Measurements from ENCODE around the gene NUP210L.
A peak's percentile ranks its signal among the peaks of the same experiment; 100 is the strongest.

NUP210L gene

GRCh38 chr1:153953859-153954365 lies 201.0 kb downstream of the NUP210L start:
- Histone ChIP-seq H3K4me1 (ENCODE audit: control insufficient read depth, insufficient read depth, low read depth, low read length) (peaks cover 15% of the 10 kb centered on the region), H2BK15ac (ENCODE audit: low read depth, poor library complexity, severe bottlenecking) (no peak overlapping the region), H3K4me2 (ENCODE audit: low read length, poor library complexity, severe bottlenecking) (no peak overlapping the region), H3K27me3 (ENCODE audit: control insufficient read depth in 1 of 2, insufficient read depth in 1 of 2, low read length in 2 of 2) (no peaks in the 10 kb centered on the region), H3K14ac (ENCODE audit: low read length in 2 of 2) (no peak overlapping the region), H4K91ac (ENCODE audit: low read length) (no peak overlapping the region), H2BK12ac (ENCODE audit: low read length in 2 of 2) (no peak overlapping the region), H3K79me1 (replicated peaks; ENCODE audit: low read length, poor library complexity, severe bottlenecking) (peaks cover 30% of the 10 kb centered on the region), H3K36me3 (ENCODE audit: control insufficient read depth in 1 of 2, insufficient read depth in 2 of 2, low read depth in 1 of 2, low read length in 2 of 2) (peaks cover 44 to 54% of the 10 kb centered on the region in 2 experiments), H3K18ac (ENCODE audit: low read depth in 1 of 2, low read length in 2 of 2) (no peak overlapping the region), H3K23ac (ENCODE audit: low read length in 2 of 2) (no peak overlapping the region), H2BK5ac (ENCODE audit: low read depth, low read length, poor library complexity, severe bottlenecking) (no peak overlapping the region), H4K8ac (ENCODE audit: low read length) (no peak overlapping the region), H3K4me3 (ENCODE audit: insufficient read depth in 1 of 2, low read depth in 1 of 2, low read length in 2 of 2) (no peak overlapping the region), H3K27ac (ENCODE audit: low read length, poor library complexity, severe bottlenecking) (no peak overlapping the region), H2AFZ (ENCODE audit: low read depth, low read length) (no peak overlapping the region), H3K9ac (ENCODE audit: low read length) (no peak overlapping the region), H3K4ac (ENCODE audit: low read depth in 1 of 2, low read length in 2 of 2) (no peak overlapping the region), H2AK5ac (ENCODE audit: low read length, severe bottlenecking) (no peak overlapping the region), H3K9me3 (ENCODE audit: control insufficient read depth, low read length) (no peaks in the 10 kb centered on the region), H2BK120ac (ENCODE audit: low read depth, low read length) (no peak overlapping the region)
- 100% methylated on average over 4 of the region's 4 CpGs for WGBS
- DNase-seq: no peak

GRCh38 chr1:153951801-153952200 lies 203.1 kb downstream of the NUP210L start:
- peaks cover 13% of the 10 kb centered on the region for H3K4me1 ChIP-seq (ENCODE audit: control insufficient read depth, insufficient read depth, low read depth, low read length)
- H2BK120ac ChIP-seq (ENCODE audit: low read depth, low read length): no peak overlapping the region
- H2BK5ac ChIP-seq (ENCODE audit: low read depth, low read length, poor library complexity, severe bottlenecking): no peak overlapping the region
- DNase-seq: no peak
- no peak overlapping the region for H3K4ac ChIP-seq (ENCODE audit: low read depth in 1 of 2, low read length in 2 of 2)
- H3K27me3 ChIP-seq (ENCODE audit: control insufficient read depth in 1 of 2, insufficient read depth in 1 of 2, low read length in 2 of 2): no peaks in the 10 kb centered on the region
- no peak overlapping the region for H2AFZ ChIP-seq (ENCODE audit: low read depth, low read length)
- no peak overlapping the region for H2BK15ac ChIP-seq (ENCODE audit: low read depth, poor library complexity, severe bottlenecking)
- H4K91ac ChIP-seq (ENCODE audit: low read length): no peak overlapping the region
- WGBS: 100% methylated on average over 2 of the region's 2 CpGs
- H3K27ac ChIP-seq (ENCODE audit: low read length, poor library complexity, severe bottlenecking): no peak overlapping the region
- no peaks in the 10 kb centered on the region for H3K9me3 ChIP-seq (ENCODE audit: control insufficient read depth, low read length)
- no peak overlapping the region for H3K23ac ChIP-seq (ENCODE audit: low read length in 2 of 2)
- no peak overlapping the region for H4K8ac ChIP-seq (ENCODE audit: low read length)
- no peak overlapping the region for H3K9ac ChIP-seq (ENCODE audit: low read length)
- H2BK12ac ChIP-seq (ENCODE audit: low read length in 2 of 2): no peak overlapping the region
- H3K79me1 ChIP-seq (replicated peaks; ENCODE audit: low read length, poor library complexity, severe bottlenecking): peaks cover 34% of the 10 kb centered on the region
- peaks cover 64 to 72% of the 10 kb centered on the region in 2 experiments for H3K36me3 ChIP-seq (ENCODE audit: control insufficient read depth in 1 of 2, insufficient read depth in 2 of 2, low read depth in 1 of 2, low read length in 2 of 2)
- no peak overlapping the region for H3K4me3 ChIP-seq (ENCODE audit: insufficient read depth in 1 of 2, low read depth in 1 of 2, low read length in 2 of 2)
- no peak overlapping the region for H3K14ac ChIP-seq (ENCODE audit: low read length in 2 of 2)
- H2AK5ac ChIP-seq (ENCODE audit: low read length, severe bottlenecking): no peak overlapping the region
- H3K4me2 ChIP-seq (ENCODE audit: low read length, poor library complexity, severe bottlenecking): no peak overlapping the region
- no peak overlapping the region for H3K18ac ChIP-seq (ENCODE audit: low read depth in 1 of 2, low read length in 2 of 2)

- no peak overlapping the region for H3K4me3 ChIP-seq (ENCODE audit: insufficient read depth in 1 of 2, low read depth in 1 of 2, low read length in 2 of 2)
- no peaks in the 10 kb centered on the region for H3K27me3 ChIP-seq (ENCODE audit: control insufficient read depth in 1 of 2, insufficient read depth in 1 of 2, low read length in 2 of 2)
- H2AK5ac ChIP-seq (ENCODE audit: low read length, severe bottlenecking): no peak overlapping the region
- H3K23ac ChIP-seq (ENCODE audit: low read length in 2 of 2): no peak overlapping the region
- no peak overlapping the region for H2BK5ac ChIP-seq (ENCODE audit: low read depth, low read length, poor library complexity, severe bottlenecking)
- no peak overlapping the region for H2BK120ac ChIP-seq (ENCODE audit: low read depth, low read length)
- peaks cover 9% of the 10 kb centered on the region for H3K4me1 ChIP-seq (ENCODE audit: control insufficient read depth, insufficient read depth, low read depth, low read length)
- no peak overlapping the region for H2BK15ac ChIP-seq (ENCODE audit: low read depth, poor library complexity, severe bottlenecking)
- 98% methylated on average over 11 of the region's 11 CpGs for WGBS
- peaks cover 34% of the 10 kb centered on the region for H3K79me1 ChIP-seq (replicated peaks; ENCODE audit: low read length, poor library complexity, severe bottlenecking)
- no peak overlapping the region for H4K91ac ChIP-seq (ENCODE audit: low read length)
- no peak overlapping the region for H2BK12ac ChIP-seq (ENCODE audit: low read length in 2 of 2)
- no peaks in the 10 kb centered on the region for H3K9me3 ChIP-seq (ENCODE audit: control insufficient read depth, low read length)
- H3K9ac ChIP-seq (ENCODE audit: low read length): no peak overlapping the region
- H2AFZ ChIP-seq (ENCODE audit: low read depth, low read length): no peak overlapping the region
- no peak overlapping the region for H3K18ac ChIP-seq (ENCODE audit: low read depth in 1 of 2, low read length in 2 of 2)
- no peak overlapping the region for H3K4ac ChIP-seq (ENCODE audit: low read depth in 1 of 2, low read length in 2 of 2)
- H3K36me3 ChIP-seq (ENCODE audit: control insufficient read depth in 1 of 2, insufficient read depth in 2 of 2, low read depth in 1 of 2, low read length in 2 of 2): peaks cover 64 to 72% of the 10 kb centered on the region in 2 experiments
- H3K14ac ChIP-seq (ENCODE audit: low read length in 2 of 2): no peak overlapping the region
- no peak overlapping the region for H3K4me2 ChIP-seq (ENCODE audit: low read length, poor library complexity, severe bottlenecking)
- no peak overlapping the region for H3K27ac ChIP-seq (ENCODE audit: low read length, poor library complexity, severe bottlenecking)
- no peak overlapping the region for H4K8ac ChIP-seq (ENCODE audit: low read length)
- no peak for DNase-seq
These were observed 203.7 kb downstream of the NUP210L start for GRCh38 chr1:153951183-153951582.

- Histone ChIP-seq H3K9me3 (ENCODE audit: control insufficient read depth, low read length) (no peaks in the 10 kb centered on the region), H2BK5ac (ENCODE audit: low read depth, low read length, poor library complexity, severe bottlenecking) (peak within 1 kb of the TSS; percentile 54), H3K14ac (ENCODE audit: low read length in 2 of 2) (peak within 1 kb of the TSS in 1 of 2 experiments; percentile 91), H3K4ac (ENCODE audit: low read depth in 1 of 2, low read length in 2 of 2) (peak within 1 kb of the TSS; percentile 1 to 92), H3K9ac (ENCODE audit: low read length) (peak within 1 kb of the TSS; percentile 96), H2BK120ac (ENCODE audit: low read depth, low read length) (peak within 1 kb of the TSS; percentile 80), H3K18ac (ENCODE audit: low read depth in 1 of 2, low read length in 2 of 2) (peak within 1 kb of the TSS; percentile 37 to 98), H3K4me3 (ENCODE audit: insufficient read depth in 1 of 2, low read depth in 1 of 2, low read length in 2 of 2) (peak within 1 kb of the TSS; percentile 87 to 94), H3K27ac (ENCODE audit: low read length, poor library complexity, severe bottlenecking) (no peak within 1 kb of the TSS), H2BK15ac (ENCODE audit: low read depth, poor library complexity, severe bottlenecking) (peak within 1 kb of the TSS; percentile 86), H2BK12ac (ENCODE audit: low read length in 2 of 2) (peak within 1 kb of the TSS in 1 of 2 experiments; percentile 37), H2AK5ac (ENCODE audit: low read length, severe bottlenecking) (no peak within 1 kb of the TSS), H3K4me1 (ENCODE audit: control insufficient read depth, insufficient read depth, low read depth, low read length) (peaks cover 12% of the 10 kb centered on the region), H3K79me1 (replicated peaks; ENCODE audit: low read length, poor library complexity, severe bottlenecking) (peaks cover 41% of the 10 kb centered on the region), H2AFZ (ENCODE audit: low read depth, low read length) (peak within 1 kb of the TSS; percentile 36), H3K23ac (ENCODE audit: low read length in 2 of 2) (peak within 1 kb of the TSS in 1 of 2 experiments; percentile 73), H3K36me3 (ENCODE audit: control insufficient read depth in 1 of 2, insufficient read depth in 2 of 2, low read depth in 1 of 2, low read length in 2 of 2) (peaks cover 57 to 63% of the 10 kb centered on the region in 2 experiments), H3K27me3 (ENCODE audit: control insufficient read depth in 1 of 2, insufficient read depth in 1 of 2, low read length in 2 of 2) (no peaks in the 10 kb centered on the region), H4K91ac (ENCODE audit: low read length) (peak within 1 kb of the TSS; percentile 84), H3K4me2 (ENCODE audit: low read length, poor library complexity, severe bottlenecking) (peak within 1 kb of the TSS; percentile 83), H4K8ac (ENCODE audit: low read length) (peak within 1 kb of the TSS; percentile 83)
- 11% methylated on average over 28 of the region's 28 CpGs for WGBS
- peak; percentile 83 for DNase-seq
These were observed 208.1 kb downstream of the NUP210L start, which contains the start of gene DENND4B for GRCh38 chr1:153946622-153947241. Gene DENND4B (minus strand): TSS chr1:153946718. CDS start chr1:153944374, 2,344 bp downstream.

Measured in mesenchymal stem cell (in vitro differentiated cells and primary cell).